ENCODE data around the gene MX1. TPM values are rescaled to one million over a fixed set of nuclear protein-coding genes. Genes with fewer than 3 reads are reported as not detected.

The MX1 gene
- total RNA-seq, 1 donor, result 33.3 TPM

- H3K9me3 ChIP-seq (ENCODE audit: low read depth, low read length), result no peaks in the 10 kb centered on the region
- H2AFZ ChIP-seq (ENCODE audit: low read length), result no peak overlapping the region
- H3K36me3 ChIP-seq (ENCODE audit: insufficient read depth, low read length), result no peaks in the 10 kb centered on the region
- TF ChIP-seq, protein P1, sequence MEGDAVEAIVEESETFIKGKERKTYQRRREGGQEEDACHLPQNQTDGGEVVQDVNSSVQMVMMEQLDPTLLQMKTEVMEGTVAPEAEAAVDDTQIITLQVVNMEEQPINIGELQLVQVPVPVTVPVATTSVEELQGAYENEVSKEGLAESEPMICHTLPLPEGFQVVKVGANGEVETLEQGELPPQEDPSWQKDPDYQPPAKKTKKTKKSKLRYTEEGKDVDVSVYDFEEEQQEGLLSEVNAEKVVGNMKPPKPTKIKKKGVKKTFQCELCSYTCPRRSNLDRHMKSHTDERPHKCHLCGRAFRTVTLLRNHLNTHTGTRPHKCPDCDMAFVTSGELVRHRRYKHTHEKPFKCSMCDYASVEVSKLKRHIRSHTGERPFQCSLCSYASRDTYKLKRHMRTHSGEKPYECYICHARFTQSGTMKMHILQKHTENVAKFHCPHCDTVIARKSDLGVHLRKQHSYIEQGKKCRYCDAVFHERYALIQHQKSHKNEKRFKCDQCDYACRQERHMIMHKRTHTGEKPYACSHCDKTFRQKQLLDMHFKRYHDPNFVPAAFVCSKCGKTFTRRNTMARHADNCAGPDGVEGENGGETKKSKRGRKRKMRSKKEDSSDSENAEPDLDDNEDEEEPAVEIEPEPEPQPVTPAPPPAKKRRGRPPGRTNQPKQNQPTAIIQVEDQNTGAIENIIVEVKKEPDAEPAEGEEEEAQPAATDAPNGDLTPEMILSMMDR (IDR thresholded peaks at IDR 0.05; ENCODE audit: extremely low read depth, low read depth, low read length), result no peak
- DNase-seq (ENCODE audit: insufficient read length, low spot score, missing footprints), result no peak
- H3K79me2 ChIP-seq (ENCODE audit: insufficient read depth, low read length), result no peaks in the 10 kb centered on the region
- H3K27me3 ChIP-seq (ENCODE audit: insufficient read depth, low read length), result no peaks in the 10 kb centered on the region
- H3K4me2 ChIP-seq (ENCODE audit: insufficient read depth, low read length), result no peak overlapping the region
- H3K4me1 ChIP-seq (ENCODE audit: insufficient read depth, low read length), result peaks cover 18% of the 10 kb centered on the region
- H3K4me3 ChIP-seq (ENCODE audit: insufficient read depth, low read length), result no peak overlapping the region
- no peaks in the 10 kb centered on the region for H4K20me1 ChIP-seq (ENCODE audit: insufficient read depth, low read length)
- H3K27ac ChIP-seq (ENCODE audit: low read depth, low read length), result no peak overlapping the region
These were observed 53.6 kb downstream of the MX1 start for GRCh38 chr21:41479686-41480085.

DNA sequence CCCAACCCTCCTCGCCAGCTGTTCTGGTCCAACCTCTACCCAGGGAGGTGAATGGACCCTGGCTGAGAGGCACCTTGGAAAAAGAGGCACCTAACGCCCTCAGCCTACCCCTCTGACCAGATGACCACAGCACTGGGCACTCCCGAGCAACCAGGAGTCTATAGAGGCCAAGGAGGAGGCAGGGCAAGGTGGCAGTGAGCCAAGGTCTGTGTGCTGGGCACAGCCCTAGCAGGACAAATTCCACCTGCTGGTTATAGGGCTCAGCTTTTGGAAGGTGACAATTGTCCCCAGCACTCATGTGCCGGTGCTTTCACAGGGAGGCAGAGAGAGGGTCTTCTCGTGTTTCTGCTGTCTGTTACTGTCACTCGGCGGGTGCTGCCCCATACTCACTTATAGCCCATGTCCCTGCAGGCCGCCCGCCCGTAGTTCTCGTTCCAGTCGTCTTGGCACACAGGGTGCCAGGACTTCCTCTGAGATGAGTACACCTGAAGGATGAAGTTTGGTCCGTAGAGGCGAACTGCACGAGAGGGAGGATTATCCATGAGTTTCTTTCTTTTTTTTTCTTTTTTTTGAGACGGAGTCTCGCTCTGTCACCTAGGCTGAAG is 54.1 kb downstream of the MX1 start:
- no peaks in the 10 kb centered on the region for H3K27me3 ChIP-seq (ENCODE audit: insufficient read depth, low read length)
- H3K4me2 ChIP-seq (ENCODE audit: insufficient read depth, low read length), result no peak overlapping the region
- TF ChIP-seq, protein P1 (IDR thresholded peaks at IDR 0.05; ENCODE audit: extremely low read depth, low read depth, low read length), result no peak
- no peak overlapping the region for H3K4me3 ChIP-seq (ENCODE audit: insufficient read depth, low read length)
- no peaks in the 10 kb centered on the region for H3K9me3 ChIP-seq (ENCODE audit: low read depth, low read length)
- DNase-seq (ENCODE audit: insufficient read length, low spot score, missing footprints), result no peak
- no peaks in the 10 kb centered on the region for H3K36me3 ChIP-seq (ENCODE audit: insufficient read depth, low read length)
- H3K4me1 ChIP-seq (ENCODE audit: insufficient read depth, low read length), result peaks cover 18% of the 10 kb centered on the region
- no peaks in the 10 kb centered on the region for H3K79me2 ChIP-seq (ENCODE audit: insufficient read depth, low read length)
- no peak overlapping the region for H3K27ac ChIP-seq (ENCODE audit: low read depth, low read length)
- no peak overlapping the region for H2AFZ ChIP-seq (ENCODE audit: low read length)
- no peaks in the 10 kb centered on the region for H4K20me1 ChIP-seq (ENCODE audit: insufficient read depth, low read length)

DNA sequence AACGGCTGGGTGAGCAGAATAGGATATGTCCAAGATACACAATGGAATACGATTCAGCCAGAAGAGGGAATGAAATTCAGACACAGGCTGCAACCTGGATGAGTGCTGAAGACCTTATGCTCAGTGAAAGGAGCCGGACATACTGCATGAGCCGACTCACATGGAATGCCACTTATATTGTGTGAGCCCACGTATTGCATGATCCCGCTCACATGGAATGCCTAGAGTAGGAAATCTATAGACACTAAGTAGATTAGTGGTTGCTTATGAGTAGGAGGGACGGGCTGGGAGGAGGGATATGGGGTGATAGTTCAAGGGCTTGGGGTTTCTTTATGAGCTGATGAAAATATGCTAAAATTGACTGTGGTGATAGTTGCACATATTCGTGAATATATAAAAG is 55.2 kb downstream of the MX1 start:
- H3K27me3 ChIP-seq (ENCODE audit: insufficient read depth, low read length), result no peaks in the 10 kb centered on the region
- peaks cover 24% of the 10 kb centered on the region for H3K4me1 ChIP-seq (ENCODE audit: insufficient read depth, low read length)
- no peaks in the 10 kb centered on the region for H3K79me2 ChIP-seq (ENCODE audit: insufficient read depth, low read length)
- no peaks in the 10 kb centered on the region for H3K36me3 ChIP-seq (ENCODE audit: insufficient read depth, low read length)
- H3K27ac ChIP-seq (ENCODE audit: low read depth, low read length), result no peak overlapping the region
- peak; percentile 88 for DNase-seq (ENCODE audit: insufficient read length, low spot score, missing footprints)
- H2AFZ ChIP-seq (ENCODE audit: low read length), result no peak overlapping the region
- H3K4me3 ChIP-seq (ENCODE audit: insufficient read depth, low read length), result no peak overlapping the region
- no peaks in the 10 kb centered on the region for H4K20me1 ChIP-seq (ENCODE audit: insufficient read depth, low read length)
- no peaks in the 10 kb centered on the region for H3K9me3 ChIP-seq (ENCODE audit: low read depth, low read length)
- no peak overlapping the region for H3K4me2 ChIP-seq (ENCODE audit: insufficient read depth, low read length)
- TF ChIP-seq, protein P1 (IDR thresholded peaks at IDR 0.05; ENCODE audit: extremely low read depth, low read depth, low read length), result no peak

- Histone ChIP-seq H2AFZ (ENCODE audit: low read length) (peak overlapping the region; percentile 21), H4K20me1 (ENCODE audit: insufficient read depth, low read length) (no peaks in the 10 kb centered on the region), H3K4me1 (ENCODE audit: insufficient read depth, low read length) (peaks cover 32% of the 10 kb centered on the region), H3K36me3 (ENCODE audit: insufficient read depth, low read length) (no peaks in the 10 kb centered on the region), H3K79me2 (ENCODE audit: insufficient read depth, low read length) (no peaks in the 10 kb centered on the region), H3K4me2 (ENCODE audit: insufficient read depth, low read length) (peak overlapping the region; percentile 8), H3K27ac (ENCODE audit: low read depth, low read length) (peak overlapping the region; percentile 44), H3K27me3 (ENCODE audit: insufficient read depth, low read length) (no peaks in the 10 kb centered on the region), H3K9me3 (ENCODE audit: low read depth, low read length) (no peaks in the 10 kb centered on the region), H3K4me3 (ENCODE audit: insufficient read depth, low read length) (no peak overlapping the region)
- TF ChIP-seq, protein P1 (IDR thresholded peaks at IDR 0.05; ENCODE audit: extremely low read depth, low read depth, low read length), result no peak
- DNase-seq (ENCODE audit: insufficient read length, low spot score, missing footprints), result no peak
These were observed 56.3 kb downstream of the MX1 start for GRCh38 chr21:41482301-41482700.
